Measurements from ENCODE around the gene CTDSP1.

The CTDSP1 gene

DNA sequence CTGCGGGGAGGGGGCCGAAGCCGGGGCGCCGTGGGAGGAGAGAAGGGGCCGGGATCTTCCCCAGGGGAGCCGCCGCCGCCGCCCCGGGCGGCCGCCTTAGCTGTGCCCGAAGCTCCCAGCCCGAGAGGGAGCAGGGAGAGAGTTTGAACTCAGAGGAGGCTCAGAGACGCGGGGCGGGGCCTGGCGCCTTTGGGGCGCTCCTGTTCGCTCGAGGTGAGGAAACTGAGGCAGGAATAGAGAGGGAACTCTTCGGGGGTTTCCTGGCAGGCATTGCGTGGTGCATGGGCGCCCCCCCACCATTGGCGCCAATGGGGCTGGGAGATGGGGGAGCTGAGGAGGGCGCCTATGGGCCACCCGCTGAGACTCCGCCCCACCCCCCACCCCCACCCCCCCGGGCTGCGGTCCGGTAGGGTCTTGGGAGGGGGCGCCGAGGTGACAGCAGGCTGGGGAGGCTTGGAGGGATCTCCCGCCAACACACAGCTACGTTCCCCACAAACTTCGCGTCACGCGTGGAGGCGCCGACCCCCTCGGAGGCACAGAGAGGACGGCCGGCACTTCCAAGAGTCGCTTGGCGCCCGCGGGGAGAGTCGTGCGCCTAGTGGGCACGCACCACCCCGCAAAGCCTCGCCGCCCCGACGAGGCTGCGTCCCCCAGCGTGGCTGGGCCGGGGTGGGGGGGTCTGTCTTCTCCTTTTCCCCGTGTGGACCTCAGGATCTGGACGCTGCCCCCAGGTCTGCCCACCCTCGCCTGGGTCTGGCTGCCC lies 680 bp downstream of the CTDSP1 start:
- DNase-seq, result no peak

DNA sequence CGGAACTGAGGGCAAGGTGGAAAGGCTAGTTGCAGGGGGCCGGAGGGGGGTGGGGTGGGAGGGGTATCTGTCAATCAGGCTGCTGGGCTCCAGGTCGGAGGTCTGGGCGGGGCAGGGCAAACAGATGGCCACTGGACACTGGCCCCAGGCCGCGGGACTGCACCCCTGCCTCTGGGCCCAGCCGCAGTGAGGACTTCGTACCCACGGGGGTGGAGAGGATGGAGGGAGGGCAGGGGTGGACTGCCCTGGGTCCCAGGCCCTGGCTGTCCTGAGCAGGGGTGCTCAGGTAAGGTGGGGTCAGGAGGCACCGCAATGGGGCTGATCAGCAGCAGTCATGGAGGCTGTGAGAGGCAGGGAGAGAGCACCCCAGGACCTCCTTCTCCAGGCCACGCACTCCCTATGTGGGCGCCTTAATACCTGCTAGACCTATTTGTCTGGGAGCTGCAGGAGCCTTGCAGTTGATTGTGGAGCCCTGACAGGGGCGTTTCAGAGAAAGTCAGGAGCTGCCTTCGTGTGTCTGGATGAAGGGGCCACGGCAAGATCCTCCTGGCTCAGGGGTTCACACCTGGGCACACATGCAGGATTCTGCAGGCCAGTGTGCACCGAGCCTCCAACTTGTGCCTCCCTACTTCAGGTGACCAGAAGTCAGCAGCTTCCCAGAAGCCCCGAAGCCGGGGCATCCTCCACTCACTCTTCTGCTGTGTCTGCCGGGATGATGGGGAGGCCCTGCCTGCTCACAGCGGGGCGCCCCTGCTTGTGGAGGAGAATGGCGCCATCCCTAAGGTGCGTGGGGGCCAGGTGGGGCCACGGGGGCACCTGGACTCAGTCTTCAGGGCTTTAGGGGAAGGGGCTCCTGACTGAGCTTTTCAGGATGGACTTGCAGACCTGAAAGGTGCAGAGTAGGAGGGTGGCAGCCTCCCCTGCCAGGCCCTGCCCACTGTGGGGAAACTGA lies 1.5 kb downstream of the CTDSP1 start:
- no peak for DNase-seq

DNA sequence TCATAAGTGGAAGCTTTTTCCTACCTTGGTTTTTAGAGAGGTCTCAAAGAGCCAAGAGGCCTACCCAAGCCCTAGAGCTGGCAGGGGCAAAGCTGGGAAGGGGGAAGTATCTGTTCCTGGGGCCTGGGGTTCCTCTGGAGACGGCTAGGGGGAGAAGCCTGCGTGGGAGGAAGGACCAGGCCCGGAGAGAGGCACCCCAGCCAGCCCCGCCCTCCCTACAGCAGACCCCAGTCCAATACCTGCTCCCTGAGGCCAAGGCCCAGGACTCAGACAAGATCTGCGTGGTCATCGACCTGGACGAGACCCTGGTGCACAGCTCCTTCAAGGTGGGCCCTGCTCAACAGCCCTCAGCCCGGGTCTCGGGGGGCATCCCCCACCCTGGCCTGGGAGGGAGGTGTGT lies 2.2 kb downstream of the CTDSP1 start:
- DNase-seq, result no peak

DNA sequence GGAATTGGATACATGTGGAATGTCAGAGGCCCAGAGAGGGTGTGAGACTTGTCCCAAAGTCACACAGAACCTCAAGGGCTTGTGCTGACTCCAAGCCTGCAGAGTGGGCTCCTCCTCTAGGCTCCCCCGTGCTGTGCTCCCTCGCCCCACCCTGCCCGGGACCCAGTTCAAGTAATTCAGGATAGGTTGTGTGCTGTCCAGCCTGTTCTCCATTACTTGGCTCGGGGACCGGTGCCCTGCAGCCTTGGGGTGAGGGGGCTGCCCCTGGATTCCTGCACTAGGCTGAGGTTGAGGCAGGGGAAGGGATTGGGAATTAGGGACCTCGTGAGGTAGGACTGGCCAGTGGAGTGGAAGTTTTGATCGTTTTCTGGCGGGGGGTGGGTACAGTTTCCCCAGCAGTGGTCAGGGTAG lies 2.8 kb downstream of the CTDSP1 start:
- DNase-seq, result no peak

DNA sequence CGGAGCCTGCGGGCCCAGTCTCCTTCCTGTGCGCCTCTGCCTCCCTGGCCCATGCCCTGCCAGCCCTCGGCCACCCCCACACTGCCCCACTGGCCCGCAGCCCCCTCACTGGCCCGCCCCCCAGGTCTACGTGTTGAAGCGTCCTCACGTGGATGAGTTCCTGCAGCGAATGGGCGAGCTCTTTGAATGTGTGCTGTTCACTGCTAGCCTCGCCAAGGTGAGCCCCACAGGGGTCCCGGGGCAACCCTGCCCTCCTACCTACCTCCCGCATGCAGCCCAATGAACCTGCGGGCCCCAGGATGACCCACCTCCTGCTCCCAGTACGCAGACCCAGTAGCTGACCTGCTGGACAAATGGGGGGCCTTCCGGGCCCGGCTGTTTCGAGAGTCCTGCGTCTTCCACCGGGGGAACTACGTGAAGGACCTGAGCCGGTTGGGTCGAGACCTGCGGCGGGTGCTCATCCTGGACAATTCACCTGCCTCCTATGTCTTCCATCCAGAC lies 3.3 kb downstream of the CTDSP1 start:
- no peak for DNase-seq

DNA sequence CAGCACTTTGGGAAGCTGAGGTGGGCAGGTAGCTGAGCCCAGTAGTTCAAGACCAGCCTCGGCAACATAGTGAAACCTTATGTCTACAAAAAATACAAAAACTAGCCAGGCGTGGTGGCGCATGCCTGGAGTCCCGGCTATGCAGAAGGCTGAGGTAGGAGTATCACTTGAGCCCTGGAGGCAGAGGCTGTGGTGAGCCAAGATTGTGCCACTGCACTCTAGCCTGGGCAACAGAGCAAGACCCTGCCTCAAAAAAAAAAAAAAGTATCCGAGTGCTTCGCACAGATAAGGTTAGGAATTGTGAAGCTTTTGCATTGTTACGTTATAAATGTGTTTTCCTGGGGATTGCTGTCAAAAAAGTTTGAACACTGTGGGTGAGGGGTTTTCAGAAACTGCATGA lies 4.1 kb downstream of the CTDSP1 start:
- DNase-seq, result no peak

DNA sequence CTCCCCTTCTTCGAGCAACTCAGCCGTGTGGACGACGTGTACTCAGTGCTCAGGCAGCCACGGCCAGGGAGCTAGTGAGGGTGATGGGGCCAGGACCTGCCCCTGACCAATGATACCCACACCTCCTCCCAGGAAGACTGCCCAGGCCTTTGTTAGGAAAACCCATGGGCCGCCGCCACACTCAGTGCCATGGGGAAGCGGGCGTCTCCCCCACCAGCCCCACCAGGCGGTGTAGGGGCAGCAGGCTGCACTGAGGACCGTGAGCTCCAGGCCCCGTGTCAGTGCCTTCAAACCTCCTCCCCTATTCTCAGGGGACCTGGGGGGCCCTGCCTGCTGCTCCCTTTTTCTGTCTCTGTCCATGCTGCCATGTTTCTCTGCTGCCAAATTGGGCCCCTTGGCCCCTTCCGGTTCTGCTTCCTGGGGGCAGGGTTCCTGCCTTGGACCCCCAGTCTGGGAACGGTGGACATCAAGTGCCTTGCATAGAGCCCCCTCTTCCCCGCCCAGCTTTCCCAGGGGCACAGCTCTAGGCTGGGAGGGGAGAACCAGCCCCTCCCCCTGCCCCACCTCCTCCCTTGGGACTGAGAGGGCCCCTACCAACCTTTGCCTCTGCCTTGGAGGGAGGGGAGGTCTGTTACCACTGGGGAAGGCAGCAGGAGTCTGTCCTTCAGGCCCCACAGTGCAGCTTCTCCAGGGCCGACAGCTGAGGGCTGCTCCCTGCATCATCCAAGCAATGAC lies 4.8 kb downstream of the CTDSP1 start:
- no peak for DNase-seq

DNA sequence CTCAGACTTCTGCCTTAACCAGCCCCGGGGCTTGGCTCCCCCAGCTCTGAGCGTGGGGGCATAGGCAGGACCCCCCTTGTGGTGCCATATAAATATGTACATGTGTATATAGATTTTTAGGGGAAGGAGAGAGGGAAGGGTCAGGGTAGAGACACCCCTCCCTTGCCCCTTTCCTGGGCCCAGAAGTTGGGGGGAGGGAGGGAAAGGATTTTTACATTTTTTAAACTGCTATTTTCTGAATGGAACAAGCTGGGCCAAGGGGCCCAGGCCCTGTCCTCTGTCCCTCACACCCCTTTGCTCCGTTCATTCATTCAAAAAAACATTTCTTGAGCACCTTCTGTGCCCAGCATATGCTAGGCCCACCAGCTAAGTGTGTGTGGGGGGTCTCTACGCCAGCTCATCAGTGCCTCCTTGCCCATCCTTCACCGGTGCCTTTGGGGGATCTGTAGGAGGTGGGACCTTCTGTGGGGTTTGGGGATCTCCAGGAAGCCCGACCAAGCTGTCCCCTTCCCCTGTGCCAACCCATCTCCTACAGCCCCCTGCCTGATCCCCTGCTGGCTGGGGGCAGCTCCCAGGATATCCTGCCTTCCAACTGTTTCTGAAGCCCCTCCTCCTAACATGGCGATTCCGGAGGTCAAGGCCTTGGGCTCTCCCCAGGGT lies 5.5 kb downstream of the CTDSP1 start:
- DNase-seq, result no peak

DNA sequence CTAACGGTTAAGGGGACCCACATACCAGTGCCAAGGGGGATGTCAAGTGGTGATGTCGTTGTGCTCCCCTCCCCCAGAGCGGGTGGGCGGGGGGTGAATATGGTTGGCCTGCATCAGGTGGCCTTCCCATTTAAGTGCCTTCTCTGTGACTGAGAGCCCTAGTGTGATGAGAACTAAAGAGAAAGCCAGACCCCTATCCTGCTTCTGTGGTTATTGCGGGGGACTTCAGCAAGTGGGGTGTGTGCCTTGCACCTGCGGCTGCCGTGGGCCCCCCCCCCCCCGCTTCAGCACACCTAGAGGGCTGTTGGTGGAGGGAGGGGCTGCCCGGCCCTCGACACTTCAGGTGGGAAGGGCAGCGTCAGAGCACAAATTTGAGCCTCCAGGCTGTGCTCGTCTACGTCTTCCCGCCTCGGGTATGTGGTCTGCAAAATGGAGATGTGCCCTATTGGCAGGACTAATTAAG lies 6.1 kb downstream of the CTDSP1 start:
- no peak for DNase-seq

DNA sequence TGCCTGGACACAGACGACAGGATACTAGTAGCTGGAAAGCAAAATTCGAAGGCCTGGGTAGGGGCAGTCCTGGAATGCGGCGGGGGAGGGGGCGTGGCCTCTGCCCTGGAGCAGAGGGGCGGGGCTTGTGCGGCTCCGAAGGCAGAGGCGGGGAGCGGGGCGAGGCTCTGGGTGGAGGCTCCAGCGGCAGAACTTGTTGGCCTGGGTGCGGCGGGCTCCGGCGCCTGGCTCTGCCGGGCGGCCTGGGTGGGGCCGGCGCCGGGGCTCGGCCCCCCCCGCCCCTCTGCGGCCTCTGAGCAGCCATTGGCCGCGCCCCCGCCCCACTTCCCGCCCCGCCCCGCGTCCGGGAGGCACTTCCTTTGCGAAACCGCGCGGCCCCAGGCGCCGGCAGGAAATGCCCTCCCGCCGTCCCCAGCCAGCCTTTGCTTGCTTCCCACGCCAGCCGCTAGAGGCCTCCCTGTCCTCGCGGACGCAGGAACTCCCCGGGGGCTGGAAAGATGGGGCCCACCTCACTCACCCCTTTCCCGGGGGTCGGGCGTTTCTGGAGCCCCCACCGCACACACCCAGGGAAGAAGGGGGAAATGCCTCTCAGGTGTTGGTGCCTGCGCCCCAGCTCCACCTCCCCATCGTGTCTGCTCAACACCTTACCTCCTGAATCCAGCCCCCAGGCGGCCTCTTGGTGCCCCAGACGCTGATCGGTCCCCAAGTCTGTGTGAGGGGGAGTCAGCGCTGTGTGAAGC lies 6.7 kb downstream of the CTDSP1 start:
- DNase-seq, result peak; percentile 95

DNA sequence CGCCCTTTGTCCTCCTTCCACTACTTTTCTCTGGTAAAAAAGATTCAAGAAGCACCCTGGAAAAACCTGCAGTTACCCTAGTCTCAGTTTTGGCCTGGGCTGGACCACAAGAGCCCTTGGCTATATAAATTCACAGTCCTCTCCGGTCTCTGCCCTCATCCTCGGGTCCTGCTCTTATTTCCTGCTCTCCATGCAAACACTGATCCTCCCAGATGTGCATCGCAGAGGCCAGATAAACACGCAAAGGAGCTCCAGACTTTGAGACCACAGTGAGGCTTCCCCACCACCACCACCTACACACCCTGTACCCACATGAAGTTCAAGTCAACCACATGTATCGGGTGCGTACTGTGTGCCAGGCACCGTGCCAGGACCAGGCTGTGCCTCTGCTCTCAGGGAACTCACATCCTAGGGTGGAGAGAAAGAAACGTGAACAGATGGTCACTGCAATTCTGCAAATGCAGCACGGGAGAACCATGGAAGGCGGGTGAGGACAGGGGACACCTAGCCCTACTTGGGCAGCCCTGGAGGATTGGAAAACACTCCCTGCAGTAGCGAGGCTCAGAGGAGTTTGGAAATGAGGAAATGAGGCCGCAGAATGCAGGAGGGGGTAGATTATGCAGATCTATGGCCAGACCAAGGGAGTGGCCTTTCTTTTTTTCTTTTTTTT lies 7.4 kb downstream of the CTDSP1 start:
- DNase-seq, result no peak

DNA sequence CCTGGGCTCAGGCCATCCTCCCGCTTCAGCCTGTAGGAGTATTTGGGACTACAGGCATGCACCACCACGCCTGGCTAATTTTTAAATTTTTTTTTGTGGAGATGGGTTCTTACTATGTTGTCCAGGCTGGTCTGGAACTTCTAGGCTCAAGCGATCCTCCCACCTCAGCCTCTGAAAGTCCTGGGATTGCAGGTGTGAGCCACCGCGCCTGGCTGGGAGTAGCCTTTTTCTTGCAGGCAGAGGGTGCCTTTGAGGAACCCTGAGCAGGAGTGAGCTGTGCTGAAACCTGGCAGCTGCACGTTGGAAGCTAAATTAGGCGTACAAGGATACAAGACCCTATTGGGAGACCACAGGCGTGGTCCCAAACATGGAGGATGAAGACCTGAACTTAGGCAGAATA lies 8.0 kb downstream of the CTDSP1 start:
- DNase-seq, result no peak

DNA sequence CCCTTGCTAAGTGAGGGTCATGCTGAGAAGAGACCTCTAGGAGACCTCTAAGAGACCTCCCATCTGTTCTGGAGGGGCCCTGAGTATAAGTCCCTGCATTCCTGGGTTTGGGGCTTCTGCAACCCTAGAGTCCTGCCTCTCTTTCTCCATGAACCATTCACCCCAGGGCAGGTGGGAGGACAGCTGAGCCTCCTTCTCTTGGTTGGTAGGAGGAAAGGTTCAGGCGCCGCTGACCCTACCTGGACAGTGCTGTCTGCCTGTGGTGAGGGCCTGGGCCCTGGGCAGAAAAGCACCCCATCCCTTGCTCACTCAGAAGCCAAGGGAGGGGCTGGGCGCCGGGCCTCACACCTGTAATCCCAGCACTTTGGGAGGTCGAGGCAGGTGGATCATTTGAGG lies 18.7 kb downstream of the CTDSP1 start:
- DNase-seq, result no peak

DNA sequence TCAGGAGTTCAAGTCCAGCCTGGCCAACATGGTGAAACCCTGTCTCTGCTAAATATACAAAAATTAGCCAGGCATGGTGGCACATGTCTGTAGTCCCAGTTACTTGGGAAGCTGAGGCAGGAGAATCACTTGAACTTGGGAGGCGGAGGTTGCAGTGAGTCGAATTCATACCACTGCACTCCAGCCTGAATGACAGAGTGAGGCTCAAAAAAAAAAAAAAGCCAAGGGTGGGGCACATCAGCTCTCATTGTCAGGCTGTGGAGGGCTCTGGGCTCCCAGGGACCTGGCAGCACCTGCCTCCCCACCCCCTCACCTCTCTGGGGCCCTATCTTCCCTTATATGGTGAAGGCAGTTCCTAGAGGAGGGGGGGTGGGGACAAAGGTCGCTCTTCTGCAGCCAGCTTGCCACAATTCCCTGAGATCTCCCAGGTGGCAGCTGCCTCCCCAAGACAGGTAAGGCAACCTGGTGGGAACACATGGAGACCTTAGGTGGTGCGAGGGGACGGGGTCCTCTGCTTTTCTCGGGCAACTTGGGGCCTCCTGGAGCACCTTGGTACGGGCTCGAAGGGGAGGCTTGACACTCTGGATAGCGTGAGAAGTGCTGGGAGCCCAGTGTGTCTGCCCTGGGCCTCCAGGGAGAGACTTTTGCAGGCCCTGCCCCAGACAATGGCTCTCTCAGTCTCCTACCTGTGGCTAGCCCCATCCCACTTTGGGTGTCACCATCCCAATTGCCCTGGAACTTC lies 19.2 kb downstream of the CTDSP1 start, which contains the start of gene VIL1:
Gene VIL1 (plus strand): TSS at position 407 of the 742 bp plus-strand sequence. CDS start 4,656 bp downstream, outside the sequence.
- no peak for DNase-seq

DNA sequence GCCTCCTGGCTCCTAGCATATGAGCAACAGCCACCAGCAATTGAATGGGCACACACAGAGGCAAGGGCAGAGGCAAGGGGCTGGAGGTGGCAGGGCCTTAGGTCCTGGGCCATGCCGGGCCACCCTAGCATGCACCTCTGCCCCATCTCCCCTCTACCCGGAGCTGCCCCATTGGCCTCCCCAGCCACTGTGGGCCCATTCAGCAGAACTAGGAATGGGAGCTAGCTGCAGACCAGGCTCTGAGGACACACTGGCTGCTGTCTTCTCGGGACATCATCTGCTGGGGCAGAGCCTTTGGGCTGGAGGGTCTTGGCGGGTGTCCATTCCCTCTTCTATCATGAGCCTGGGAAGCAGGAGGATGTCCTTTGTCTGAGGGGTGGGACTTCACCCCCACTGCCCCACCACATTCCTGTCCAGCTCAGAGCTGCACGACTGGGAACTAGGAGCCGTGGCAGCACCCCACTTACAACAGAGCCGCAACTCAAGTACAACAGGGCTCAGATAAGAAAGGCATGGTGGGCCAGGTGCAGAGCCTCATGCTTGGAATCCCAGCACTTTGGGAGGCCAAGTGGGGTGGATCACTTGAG lies 20.1 kb downstream of the CTDSP1 start:
- DNase-seq, result no peak

DNA sequence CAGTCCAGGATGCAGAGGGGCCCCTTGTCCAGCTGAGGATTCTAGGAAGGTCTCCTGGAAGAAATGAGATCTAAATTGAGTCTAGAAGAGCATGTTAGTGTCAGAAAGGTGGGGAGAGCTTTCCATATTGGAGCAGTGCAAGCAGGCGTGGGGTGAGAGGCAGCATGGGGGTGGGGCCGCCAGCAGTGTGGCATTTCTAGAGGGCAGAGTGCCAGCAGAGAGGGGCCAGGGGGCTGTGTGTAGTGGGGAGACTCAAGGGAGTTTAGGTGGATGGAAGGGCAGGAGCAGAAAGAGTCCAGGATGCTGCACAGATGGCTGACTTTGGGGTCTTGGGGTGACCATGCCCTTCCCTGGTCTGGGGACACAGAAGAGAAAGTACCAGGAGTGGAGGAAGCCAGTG lies 21.4 kb downstream of the CTDSP1 start:
- DNase-seq, result no peak

DNA sequence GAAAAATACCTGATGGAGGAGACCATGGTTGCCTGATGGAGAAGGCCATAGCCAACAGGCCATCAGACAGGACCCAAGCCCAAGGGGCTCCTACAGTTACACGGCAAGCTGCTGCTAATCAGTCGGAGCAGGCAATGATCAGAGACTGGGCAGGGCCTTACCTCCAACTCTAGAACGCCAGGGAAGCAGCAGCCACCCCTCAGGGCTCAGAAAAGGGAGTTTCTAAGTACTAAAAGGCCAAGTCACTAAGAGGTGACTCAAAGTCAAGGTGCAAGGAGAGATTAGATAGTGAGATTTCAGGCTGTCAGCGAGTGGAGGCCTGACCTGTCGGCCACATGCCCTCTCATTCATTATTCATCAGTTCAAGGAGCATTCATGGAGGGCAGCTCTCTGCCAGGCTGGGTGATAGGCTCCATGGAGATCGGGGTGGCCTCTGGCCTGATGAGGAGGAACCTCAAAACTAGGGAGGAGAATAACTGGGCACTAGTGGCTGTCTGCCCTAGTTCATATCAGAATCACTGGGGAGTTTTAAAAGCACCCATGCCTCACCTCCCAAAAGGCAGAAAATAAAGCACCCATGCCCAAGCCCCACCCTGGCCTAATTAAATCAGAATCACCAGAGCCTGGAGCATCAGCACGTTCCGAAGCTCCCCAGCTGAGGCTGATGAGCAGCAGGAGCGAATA lies 22.9 kb downstream of the CTDSP1 start:
- DNase-seq, result no peak

DNA sequence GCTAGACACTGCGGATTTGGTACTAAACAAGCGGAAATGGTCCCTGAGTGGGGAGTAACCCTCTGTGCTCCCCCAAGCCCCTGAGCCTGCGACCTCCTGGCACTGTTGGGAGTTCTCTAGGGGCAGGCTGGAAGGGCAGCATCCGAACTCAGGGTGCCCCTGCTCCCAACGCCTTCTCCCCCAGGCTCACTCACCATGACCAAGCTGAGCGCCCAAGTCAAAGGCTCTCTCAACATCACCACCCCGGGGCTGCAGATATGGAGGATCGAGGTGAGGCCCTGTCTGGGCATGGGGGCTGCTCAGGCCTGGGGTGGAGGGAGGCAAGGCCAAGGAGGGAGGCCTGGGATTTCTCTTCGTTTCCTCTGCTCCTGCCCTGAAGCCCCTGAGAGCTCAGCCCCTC lies 23.9 kb downstream of the CTDSP1 start:
- DNase-seq, result no peak

DNA sequence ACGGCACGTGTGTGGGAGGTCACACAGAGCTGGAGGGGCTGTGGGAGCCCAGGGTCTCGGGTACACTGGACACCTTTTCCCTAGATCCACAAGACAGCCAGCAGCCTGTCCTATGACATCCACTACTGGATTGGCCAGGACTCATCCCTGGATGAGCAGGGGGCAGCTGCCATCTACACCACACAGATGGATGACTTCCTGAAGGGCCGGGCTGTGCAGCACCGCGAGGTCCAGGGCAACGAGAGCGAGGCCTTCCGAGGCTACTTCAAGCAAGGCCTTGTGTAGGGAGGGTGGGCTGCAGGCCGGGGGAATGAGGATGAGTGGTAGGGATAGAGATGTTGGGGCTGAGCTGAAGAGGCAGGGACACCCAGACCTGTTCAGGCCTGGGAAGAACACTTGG lies 25.9 kb downstream of the CTDSP1 start:
- DNase-seq, result no peak
